ENCODE measurements around the gene C20orf141.

DNA sequence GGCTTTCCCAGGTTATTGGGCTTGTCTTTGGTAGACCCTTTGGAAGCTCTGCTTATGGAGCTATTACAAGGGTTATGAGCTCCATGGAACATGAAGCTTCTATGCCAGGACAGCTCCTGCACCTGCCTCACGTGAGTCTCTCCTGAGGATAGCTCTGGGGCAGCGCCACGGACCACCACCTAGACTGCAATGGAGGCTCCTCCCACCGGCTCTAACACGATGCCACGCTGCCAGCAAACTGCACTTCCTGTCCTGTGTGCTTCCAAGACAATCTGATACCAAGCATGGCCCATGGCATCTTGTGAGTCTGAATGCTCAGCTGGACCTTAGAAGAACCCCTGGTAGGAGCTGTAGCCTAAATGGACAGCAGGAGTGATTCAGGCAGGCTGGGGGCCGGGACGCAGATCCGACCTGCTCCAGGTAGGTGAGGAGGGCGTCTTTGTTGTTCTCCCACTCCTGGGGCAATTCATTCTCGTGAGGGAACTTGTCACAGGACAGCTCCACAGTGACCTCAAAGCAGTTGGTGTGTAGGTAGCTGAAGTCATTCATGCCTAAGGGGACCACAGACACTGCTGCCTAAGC is 19.8 kb upstream of the C20orf141 start:
- TF ChIP-seq, protein P1, sequence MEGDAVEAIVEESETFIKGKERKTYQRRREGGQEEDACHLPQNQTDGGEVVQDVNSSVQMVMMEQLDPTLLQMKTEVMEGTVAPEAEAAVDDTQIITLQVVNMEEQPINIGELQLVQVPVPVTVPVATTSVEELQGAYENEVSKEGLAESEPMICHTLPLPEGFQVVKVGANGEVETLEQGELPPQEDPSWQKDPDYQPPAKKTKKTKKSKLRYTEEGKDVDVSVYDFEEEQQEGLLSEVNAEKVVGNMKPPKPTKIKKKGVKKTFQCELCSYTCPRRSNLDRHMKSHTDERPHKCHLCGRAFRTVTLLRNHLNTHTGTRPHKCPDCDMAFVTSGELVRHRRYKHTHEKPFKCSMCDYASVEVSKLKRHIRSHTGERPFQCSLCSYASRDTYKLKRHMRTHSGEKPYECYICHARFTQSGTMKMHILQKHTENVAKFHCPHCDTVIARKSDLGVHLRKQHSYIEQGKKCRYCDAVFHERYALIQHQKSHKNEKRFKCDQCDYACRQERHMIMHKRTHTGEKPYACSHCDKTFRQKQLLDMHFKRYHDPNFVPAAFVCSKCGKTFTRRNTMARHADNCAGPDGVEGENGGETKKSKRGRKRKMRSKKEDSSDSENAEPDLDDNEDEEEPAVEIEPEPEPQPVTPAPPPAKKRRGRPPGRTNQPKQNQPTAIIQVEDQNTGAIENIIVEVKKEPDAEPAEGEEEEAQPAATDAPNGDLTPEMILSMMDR (IDR thresholded peaks at IDR 0.05), result no peak
- no peak for TF ChIP-seq POLR2A (IDR thresholded peaks at IDR 0.05)
